A673 (cell line): Measurements from ENCODE around the gene NAALADL2.

Source experiments
- EZH2 ChIP-seq: fragments of 200-600 bp; sonication (generic); IDR thresholded peaks from 2 replicates; pipeline ENCODE4 v1.6.1; 2017; ENCODE audit warnings: borderline replicate concordance, low read depth, mild to moderate bottlenecking, mixed read lengths, antibody characterized with exemption, low read length; ENCODE audit not compliant: poor library complexity, severe bottlenecking
- TF ChIP-seq, protein P1 (sequence below): fragments of 300-800, 200-600 bp; sonication (generic); conservative IDR thresholded peaks from 2 replicates; pipeline ENCODE4 v1.5.1; 2017; ENCODE audit warnings: low read depth, mild to moderate bottlenecking, antibody characterized with exemption, low read length, moderate library complexity, mixed read lengths

DNA sequence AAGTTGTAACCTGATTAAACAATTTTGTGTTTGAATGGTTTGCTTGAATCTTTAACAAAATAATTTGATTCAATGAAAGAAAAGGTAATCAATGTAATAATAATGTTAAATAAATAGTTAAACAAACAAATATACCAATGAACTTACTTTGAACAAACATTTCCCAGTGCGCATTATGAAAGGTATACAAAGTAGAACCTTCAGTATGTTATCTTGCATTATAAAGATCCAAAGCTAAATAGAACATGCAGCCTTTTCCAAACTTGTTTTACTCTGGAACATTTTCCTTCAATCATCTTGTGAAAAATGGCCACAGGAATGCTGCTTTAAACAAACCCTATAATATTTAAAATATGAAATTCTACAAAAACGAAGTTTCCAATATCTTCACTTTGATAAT, 620.0 kb downstream of the NAALADL2 start:
- TF ChIP-seq, protein P1, sequence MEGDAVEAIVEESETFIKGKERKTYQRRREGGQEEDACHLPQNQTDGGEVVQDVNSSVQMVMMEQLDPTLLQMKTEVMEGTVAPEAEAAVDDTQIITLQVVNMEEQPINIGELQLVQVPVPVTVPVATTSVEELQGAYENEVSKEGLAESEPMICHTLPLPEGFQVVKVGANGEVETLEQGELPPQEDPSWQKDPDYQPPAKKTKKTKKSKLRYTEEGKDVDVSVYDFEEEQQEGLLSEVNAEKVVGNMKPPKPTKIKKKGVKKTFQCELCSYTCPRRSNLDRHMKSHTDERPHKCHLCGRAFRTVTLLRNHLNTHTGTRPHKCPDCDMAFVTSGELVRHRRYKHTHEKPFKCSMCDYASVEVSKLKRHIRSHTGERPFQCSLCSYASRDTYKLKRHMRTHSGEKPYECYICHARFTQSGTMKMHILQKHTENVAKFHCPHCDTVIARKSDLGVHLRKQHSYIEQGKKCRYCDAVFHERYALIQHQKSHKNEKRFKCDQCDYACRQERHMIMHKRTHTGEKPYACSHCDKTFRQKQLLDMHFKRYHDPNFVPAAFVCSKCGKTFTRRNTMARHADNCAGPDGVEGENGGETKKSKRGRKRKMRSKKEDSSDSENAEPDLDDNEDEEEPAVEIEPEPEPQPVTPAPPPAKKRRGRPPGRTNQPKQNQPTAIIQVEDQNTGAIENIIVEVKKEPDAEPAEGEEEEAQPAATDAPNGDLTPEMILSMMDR, result no peak
- TF ChIP-seq EZH2, result no peak
